LNCaP clone FGC (cell line): ENCODE data around the gene FAM3B.

Experiments
- DNase-seq: peaks from one replicate; pipeline ENCODE4 v3.0.0-alpha.2; 2011; ENCODE audit warnings: low read depth
- H3K4me3 ChIP-seq: 2 replicates; pipeline ENCODE4 v1.5.1; 2011; ENCODE audit warnings: mild to moderate bottlenecking, low read depth, low read length, control low read depth
- TF ChIP-seq, protein P1 (sequence below): IDR thresholded peaks from 2 replicates; pipeline ENCODE4 v1.5.1; 2012; ENCODE audit warnings: mild to moderate bottlenecking; ENCODE audit not compliant: control insufficient read depth, insufficient read depth; ENCODE audit errors: extremely low read depth

The FAM3B gene

DNA sequence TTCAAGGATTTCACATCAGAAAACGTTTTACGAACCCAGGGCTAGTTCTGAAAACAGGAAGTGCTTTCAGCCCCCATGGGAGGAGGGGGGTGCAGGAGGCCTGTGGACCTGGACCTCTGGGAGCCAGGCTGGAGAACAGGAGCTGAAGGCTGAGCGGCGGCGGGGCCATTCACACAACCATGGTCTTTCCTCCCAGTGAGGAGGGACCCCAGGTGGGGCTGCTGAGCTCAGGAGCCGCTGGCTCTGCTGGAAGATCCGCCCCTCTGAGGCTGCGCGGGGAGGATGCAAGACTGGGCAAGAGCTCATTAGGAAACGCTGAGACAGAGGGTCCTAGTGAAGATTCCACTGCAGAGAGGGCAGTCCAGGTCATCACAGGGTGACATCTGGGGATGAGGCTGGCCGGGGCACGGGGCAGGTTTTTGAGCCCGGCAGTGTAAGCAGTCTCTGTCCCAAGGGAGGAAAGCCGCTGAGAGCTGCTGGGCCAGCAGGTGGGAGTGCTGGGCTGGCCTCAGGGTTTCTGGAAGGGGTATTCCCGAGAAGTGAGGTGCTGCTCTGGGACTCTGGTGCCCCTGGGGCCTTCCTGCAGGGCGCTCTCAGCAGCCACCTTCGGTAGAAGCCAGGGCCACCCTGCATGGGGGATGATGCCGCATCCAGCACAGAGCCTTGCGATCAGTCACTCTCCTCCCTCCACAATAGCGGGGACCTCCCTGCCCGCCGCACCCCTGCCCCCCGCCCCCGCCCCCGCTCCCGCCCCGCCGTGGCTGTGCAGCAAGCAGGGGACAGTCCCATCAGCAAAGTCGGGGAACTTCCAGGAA lies 52.7 kb downstream of the FAM3B start:
- no peak overlapping the region for H3K4me3 ChIP-seq
- TF ChIP-seq, protein P1, sequence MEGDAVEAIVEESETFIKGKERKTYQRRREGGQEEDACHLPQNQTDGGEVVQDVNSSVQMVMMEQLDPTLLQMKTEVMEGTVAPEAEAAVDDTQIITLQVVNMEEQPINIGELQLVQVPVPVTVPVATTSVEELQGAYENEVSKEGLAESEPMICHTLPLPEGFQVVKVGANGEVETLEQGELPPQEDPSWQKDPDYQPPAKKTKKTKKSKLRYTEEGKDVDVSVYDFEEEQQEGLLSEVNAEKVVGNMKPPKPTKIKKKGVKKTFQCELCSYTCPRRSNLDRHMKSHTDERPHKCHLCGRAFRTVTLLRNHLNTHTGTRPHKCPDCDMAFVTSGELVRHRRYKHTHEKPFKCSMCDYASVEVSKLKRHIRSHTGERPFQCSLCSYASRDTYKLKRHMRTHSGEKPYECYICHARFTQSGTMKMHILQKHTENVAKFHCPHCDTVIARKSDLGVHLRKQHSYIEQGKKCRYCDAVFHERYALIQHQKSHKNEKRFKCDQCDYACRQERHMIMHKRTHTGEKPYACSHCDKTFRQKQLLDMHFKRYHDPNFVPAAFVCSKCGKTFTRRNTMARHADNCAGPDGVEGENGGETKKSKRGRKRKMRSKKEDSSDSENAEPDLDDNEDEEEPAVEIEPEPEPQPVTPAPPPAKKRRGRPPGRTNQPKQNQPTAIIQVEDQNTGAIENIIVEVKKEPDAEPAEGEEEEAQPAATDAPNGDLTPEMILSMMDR = no peak
- DNase-seq = no peak

DNA sequence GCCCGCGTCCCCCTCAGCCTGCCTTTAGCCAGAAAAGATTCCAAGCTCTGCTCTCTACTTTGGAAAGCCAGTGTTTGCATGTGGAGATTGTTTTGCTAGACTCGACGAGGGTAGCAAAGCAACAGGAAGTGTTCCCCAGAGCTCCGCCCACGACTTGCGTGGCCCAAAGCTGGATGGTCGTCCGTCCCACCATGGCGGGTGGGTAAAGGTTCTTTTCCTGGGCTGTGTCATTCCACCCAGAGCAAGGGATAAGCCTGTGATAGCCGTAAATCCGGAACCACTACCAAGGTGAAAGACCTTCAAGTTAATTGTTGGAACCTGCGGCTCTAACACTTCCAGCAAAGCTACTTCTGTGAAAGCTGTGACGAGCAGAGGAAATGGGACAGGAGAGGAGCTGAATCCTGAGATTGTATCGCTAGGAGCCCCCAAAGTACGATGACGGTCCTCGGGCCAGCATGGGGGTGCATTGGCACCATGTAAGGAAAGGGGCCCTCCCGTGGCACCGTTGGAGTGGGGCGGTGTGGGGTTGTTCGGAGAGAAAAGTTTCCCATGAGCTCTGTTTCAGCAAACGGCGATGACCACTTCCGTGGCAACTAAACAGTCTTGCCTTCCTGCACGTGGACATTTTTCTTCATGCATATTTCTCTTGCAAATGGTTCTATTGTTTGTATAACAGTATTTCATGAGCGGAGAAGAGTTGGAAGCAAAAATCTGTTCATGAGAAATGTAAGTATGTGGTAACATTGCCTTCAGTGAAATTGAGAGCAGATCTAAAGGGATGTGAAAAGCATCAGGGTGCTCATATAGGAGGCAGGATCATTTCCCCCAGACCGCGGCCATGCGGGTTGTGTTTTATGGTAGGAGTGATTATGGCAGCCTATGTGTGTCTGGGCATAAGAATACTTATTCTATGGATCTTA lies 53.6 kb downstream of the FAM3B start:
- DNase-seq = no peak
- TF ChIP-seq, protein P1 = no peak
- no peak overlapping the region for H3K4me3 ChIP-seq

DNA sequence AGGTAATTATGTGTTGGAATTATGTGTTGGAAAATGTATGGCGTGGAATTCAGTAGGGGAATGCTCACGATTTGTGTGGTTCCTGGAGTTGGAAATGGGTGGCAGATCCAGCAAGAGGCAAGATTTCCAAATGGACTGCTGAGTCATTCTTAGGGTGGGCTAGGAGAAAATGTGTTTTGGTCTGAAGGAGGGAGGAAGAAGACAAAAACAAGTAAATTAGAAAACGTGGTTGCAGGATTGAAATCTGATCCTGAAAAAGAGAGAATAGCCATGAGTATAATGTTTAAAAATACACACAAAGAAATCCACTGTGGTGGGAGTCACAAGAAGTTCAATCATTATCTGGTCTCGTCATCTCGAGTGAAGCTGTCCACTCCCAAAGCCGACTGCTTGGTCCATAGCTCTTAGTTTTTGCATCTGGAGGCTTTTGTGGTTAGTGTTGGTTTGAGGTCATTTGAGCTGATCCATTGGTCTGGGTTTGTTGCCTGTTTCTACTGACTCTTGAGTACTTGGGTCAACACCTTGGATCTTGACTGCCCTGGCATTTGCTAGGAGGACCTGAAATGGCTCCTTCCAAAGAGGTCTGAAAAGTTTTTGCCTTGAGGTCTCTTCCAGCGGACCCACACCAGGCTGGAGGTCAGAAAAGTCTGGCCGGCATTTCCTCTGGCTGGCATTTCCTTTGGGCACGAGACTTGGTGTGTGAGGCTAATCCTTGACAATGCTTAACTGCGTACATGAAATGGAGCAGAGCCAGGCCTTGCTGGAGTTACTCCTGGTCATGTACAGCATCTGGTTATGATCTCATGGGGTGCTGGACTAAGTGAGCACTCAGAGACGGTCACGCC lies 54.5 kb downstream of the FAM3B start:
- TF ChIP-seq, protein P1 = no peak
- no peak for DNase-seq
- H3K4me3 ChIP-seq = no peak overlapping the region

DNA sequence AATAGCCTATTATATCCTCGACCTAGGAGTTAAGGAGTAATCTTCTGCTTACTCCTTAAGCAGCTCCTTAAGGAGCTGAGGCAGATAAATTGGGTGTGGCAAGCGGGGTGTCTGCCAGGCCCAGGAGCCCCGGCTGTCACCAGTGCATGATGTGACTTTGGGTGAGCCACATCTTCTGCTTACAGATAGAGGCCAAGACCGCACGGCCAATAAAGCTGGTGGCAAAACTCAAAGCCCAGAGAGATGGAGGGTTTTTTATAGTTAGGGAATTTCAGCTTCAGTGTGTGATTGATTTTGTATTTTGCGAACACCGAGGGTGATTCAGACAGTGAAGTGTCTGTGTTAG lies 55.1 kb downstream of the FAM3B start:
- no peak for DNase-seq
- TF ChIP-seq, protein P1 = no peak
- no peak overlapping the region for H3K4me3 ChIP-seq

DNA sequence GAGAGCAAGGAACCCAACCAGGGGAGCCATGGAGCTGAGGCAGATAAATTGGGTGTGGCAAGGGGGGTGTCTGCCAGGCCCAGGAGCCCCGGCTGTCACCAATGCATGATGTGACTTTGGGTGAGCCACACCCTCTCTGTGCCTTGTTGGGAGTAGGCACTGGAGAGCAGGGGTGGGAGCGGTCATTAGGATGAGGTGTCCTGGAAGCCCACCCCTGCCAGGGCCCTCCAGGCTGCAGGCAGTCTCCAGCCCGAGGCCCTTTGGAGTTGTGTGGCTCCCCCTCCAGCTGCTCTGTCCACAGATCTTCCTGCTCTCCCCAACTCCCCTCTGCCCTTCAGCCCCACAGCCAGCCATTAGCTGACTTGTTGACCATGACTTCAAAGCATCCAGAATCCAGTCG lies 56.7 kb downstream of the FAM3B start:
- DNase-seq = no peak
- H3K4me3 ChIP-seq = no peak overlapping the region

DNA sequence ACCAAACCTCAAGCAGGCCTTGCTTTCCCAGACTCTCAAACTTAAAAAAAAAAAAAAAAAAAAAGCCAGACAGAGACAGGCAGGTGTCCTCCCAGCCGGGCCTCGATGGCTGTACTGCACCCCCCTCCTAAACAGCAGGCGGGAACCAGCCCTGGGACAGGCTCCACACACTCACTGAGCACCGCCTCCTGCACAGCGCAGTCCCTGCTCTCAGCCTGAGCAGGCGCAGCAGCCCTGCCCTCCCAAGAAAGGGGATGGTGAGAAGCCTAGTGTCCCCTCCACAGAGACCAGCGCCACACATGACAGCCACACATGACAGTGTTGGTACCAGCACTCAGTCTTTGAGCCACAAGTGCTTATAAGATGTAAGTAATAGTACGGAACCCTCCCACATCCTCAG lies 57.2 kb downstream of the FAM3B start:
- TF ChIP-seq, protein P1 = no peak
- H3K4me3 ChIP-seq = no peak overlapping the region
- DNase-seq = no peak

More for the DNA sequence above, 56.7 kb downstream of the FAM3B start:
- TF ChIP-seq, protein P1 = no peak
